ENCODE data around the gene ZNF180.
"Not testable (repeated sequence)": the region's sequence is repeated elsewhere in the genome, so short reads cannot be mapped to it uniquely, and the experiment has no call there.

Gene ZNF180

DNA sequence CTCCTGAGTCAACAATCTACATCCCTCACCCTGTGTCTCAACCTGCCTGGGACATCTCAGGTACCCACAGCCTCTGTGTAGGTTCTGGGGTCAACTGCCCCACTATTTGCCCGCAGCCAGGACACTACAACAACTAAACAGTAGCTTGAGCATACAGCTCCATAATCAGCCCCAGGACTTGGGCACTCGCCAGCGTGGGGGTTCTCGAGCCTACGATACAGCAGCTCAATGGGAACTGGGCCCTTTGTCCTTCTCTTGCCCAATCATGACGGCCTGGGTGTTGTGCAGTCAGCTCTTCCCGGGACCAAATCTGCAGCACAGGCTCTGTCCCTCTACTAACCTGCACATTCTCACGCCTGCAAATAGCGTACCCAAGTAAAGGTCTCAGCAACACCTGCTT is 1.3 kb downstream of the ZNF180 start:
- DNase-seq (no peak), ATAC-seq (no peak)

DNA sequence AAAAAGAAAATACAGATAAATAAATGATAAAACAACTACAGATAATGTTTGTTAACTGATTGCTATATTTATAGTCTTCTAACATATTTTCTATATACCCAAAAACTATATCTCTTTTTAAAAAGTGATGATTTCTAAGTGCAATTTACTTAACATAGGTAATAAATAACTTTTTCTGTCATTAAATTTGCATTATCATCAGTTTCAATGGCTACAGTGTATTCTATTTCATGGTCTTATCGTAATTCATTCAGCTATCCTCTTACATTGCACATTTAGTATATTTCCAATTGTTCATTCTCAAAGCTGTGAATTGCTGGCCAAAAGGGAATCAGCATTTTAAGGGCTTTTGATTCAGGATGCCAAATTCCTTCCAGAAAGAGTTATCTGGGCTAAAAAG is 3.6 kb downstream of the ZNF180 start:
- ATAC-seq (no peak), DNase-seq (no peak)

DNA sequence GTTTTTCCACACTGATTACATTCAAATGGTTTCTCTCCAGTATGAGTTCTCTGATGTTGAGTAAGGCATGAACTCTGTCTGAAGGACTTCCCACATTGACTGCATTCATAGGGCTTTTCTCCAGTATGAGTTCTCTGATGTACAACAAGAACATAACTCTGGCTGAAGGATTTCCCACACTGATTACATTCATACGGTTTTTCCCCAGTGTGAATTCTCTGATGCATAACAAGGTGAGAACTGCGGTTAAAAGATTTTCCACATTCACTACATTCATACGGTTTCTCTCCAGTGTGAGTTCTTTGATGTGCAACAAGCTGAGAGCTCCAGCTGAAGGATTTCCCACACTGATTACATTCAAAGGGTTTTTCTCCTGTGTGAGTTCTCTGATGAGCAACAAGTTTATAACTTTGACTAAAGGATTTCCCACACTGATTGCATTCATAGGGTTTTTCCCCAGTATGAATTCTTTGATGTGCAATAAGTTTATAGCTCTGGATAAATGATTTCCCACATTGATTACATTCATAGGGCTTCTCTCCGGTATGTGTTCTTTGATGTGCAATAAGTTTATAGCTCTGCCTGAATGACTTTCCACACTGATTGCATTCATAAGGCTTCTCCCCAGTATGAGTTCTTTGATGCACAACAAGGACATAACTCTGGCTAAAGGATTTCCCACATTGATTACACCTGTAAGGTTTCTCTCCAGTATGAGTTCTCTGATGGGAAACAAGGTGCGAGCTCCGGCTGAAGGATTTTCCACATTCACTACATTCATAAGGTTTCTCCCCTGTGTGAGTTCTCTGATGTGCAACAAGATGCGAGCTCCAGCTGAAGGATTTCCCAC is 23.5 kb downstream of the ZNF180 start:
- no peak for DNase-seq
- no peak for ATAC-seq

DNA sequence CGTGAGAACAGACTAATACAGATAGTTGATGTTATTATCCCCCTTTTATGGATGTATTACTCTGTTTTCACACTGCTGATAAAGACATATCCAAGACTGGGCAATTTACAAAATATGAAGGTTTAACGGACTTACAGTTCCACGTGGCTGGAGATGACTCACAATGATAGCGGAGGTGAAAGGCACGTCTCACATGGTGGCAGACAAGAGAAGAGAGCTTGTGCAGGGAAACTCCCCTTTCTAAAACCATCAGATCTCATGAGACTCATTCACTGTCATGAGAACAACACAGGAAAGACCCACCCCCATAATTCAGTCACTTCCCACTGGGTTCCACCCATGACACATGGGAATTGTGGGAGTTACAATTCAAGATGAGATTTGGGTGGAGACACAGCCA is 31.6 kb downstream of the ZNF180 start:
- DNase-seq, ATAC-seq: not testable (repeated sequence)

DNA sequence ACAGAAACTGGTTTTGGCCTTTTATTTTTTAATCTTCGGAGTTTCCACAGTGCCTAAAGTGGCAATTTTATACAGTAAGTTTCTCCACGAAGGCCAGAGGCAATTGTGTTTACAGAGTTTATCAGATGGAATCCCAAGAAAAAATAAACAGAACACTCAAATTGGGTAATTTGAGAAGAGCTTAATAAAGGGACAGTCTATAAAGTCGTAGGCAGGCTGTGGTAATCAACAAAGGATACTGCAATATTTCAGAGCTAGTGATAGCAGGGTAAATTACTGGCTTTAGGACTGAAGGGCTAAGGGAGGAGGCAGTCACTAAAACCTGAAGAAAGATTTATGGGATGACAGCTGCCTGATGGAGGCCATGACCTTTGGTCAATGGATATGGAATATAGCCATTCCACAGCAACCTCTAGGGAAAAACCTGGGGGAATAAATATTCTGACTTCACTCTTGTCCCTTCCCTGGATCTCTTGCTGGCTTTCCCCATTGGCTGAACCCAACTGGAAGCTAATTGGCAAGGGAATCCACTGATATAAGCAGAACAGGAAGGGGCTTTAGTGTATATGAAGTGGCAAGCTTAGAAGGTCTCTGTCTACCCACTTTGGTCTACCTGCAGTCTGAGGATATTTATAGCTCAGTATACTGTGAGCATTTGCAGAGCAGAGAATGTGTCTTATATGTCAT is 37.6 kb downstream of the ZNF180 start:
- ATAC-seq, DNase-seq: not testable (repeated sequence)

DNA sequence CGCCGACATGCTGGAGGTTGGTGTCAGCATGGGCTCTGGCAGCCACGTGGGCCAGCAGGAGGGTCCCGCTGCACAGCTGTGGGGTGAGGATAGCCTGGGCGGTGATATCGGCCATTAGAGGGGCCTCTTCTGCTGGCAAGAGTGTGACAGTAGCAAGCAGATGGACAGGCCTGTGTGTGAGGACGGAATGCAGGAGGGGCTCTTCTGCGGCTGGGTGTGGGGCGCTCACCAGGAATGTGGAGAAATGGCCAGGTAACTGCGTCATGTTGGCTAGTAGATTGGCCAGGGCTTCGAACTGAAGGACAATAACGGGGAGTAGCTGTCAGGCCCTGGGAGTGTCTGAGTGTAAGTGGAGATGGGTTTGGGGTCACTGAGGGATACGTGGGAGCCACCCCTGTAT is 44.3 kb downstream of the ZNF180 start:
- not testable (repeated sequence) for ATAC-seq, DNase-seq

GRCh38 chr19:44455100-44455499 is 45.2 kb downstream of the ZNF180 start:
- no peak for ATAC-seq
- DNase-seq = no peak

GRCh38 chr19:44452367-44452766 is 48.0 kb downstream of the ZNF180 start:
- no peak for DNase-seq
- no peak for ATAC-seq

DNA sequence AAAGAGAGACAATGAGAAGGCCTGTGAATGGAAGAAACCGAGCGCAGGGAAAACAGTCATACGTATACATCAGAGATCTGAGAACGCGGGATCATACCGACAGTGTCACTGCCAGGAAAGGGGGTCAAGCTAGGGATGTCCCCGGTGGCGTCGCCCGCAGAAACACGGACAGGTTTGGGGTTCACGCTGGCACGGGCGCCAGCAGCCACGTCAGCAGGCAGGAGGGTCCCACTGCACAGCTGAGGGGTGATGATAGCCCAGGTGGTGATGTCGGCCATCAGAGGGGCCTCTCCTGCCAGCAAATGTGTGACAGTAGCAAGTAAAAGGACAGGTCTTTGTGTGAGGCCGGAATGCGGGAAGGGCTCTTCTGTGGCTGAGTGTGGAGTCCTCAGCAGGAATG is 48.6 kb downstream of the ZNF180 start:
- no peak for ATAC-seq
- no peak for DNase-seq

GRCh38 chr19:44447916-44448674 is 52.2 kb downstream of the ZNF180 start, which contains the start of gene ZNF229:
ZNF229 (minus strand) TSS chr19:44448472; CDS start chr19:44442847, 5,625 bp downstream.
- ATAC-seq (peak; percentile 87), DNase-seq (peak; percentile 76)

- no peak for DNase-seq
- ATAC-seq = no peak
Observed at GRCh38 chr19:44438441-44438840, 61.9 kb downstream of the ZNF180 start.

DNA sequence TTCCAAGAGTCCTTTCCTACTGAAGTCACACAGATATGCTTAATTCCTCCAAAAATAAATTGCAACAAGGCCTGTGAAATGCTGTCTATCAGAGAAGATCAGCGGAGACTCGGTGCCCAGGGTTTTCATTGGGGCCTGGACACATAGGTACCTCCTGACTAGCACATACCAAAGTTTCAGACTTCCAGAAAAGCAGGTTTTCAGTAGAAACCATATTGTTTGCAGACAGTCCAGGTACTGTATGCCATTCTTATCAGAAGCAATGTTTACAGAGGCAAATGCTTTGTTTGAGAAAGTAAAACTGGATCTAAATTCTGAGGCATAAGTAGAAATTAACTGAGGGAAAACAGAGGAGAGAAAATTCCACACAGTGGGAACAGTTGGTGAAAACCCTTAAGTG is 64.9 kb downstream of the ZNF180 start:
- DNase-seq (no peak), ATAC-seq (no peak)

GRCh38 chr19:44430956-44431355 is 69.4 kb downstream of the ZNF180 start:
- ATAC-seq (no peak), DNase-seq (no peak)

Measured in stimulated activated naive CD8-positive, alpha-beta T cell treated with anti-CD3 and anti-CD28 coated beads, Interleukin-15, Interleukin-2, amounts not matched to agents 100 U/mL and 50 U/mL, for 24 hours (primary cell).